ENCODE measurements around the gene TFE3.

- no peak for TF ChIP-seq CTCF (IDR thresholded peaks at IDR 0.05)
- no peak for TF ChIP-seq POLR2A (IDR thresholded peaks at IDR 0.05)
- no peak for TF ChIP-seq POLR2AphosphoS5 (IDR thresholded peaks at IDR 0.05)
- no peak for TF ChIP-seq EP300 (IDR thresholded peaks at IDR 0.05)
These were observed 11.1 kb upstream of the TFE3 start for GRCh38 chrX:49054073-49054762.

All from upper lobe of left lung (tissue), 4 donors.